Cardiac atrium fibroblast (primary cell): ENCODE measurements around the gene UPF1. TPM values are rescaled to one million over a fixed set of nuclear protein-coding genes. Genes with fewer than 3 reads are reported as not detected.

Experiments
- total RNA-seq: library from RNA; depleted of rRNA; stranded (reverse); fragments of >200 nt; gene quantifications from 2 replicates; pipeline ENCODE4 v1.2.3, GENCODE V29; 2015

The UPF1 gene
- total RNA-seq, result 33.6 and 51.2 TPM in 2 replicates

DNA sequence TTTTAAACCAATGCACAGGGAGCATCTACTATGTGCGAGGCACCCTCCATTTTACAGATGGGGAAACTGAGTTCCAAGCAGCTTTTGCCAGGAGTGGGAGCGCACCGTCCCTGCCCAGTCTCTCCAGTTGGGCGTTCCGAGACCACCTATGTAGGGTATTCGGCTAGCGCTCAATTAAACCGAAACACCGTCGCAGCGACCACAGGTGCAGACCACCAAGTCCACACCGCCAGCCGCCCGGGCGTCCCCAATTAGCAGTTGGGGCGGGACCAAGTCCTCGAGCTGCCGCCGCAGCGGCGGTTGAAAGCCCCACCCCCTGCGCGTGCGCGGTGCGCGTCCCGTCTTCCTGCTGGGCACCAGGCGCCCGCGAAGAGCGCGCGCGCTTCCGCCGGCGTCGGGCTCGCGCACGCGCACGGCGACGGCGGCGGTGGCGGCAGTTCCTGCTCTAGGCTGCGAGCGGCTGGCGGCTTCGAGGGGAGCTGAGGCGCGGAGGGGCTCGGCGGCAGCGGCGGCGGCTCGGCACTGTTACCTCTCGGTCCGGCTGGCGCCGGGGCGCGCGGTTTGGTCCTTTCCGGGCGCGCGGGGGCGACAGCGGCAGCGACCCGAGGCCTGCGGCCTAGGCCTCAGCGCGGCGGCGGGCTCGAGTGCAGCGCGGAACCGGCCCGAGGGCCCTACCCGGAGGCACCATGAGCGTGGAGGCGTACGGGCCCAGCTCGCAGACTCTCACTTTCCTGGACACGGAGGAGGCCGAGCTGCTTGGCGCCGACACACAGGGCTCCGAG, at the start of gene UPF1:
Gene UPF1 (plus strand): TSS at position 436 of the 782 bp plus-strand sequence. CDS start 251 bp downstream, at position 687.

DNA sequence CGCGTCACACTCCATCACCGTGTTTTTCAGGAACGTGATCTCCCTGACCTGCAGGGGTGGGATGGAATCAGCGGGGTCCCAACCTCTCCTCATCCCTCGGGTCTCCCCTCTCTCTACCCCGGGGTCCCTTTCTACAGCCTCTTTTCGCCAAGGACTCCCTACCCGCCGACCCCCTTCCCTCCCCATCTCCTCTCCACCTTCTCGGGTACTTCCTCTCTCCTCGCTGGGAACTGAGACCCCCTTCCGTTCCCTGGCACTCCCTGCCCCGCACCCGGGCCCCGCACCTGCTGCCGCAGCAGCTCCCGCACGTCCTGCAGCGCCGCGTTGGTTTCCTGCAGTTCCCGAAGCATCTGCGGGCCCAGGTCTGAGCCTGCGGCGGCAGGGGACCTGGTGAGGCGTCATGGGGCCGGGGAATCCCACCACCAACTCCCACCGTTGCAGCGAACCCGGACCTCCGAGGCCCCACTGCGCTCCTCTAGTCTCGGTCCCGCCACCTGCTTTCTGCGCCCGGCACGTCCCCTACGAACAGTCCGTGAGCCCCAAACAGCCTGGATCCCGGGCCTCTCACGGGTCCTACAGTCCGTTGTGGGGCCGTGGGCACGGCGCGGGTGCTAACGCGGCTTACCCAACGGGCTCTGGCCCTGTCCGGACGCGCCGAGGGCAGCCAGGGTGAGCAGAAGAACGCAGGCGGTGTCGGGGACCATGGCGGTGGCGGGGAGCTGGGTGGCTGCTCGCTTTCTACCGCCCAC, 41.0 kb upstream of the UPF1 start, which contains the start of gene COMP:
Gene COMP (minus strand): TSS at position 740 of the 749 bp plus-strand sequence. CDS start 36 bp downstream, at position 704.

DNA sequence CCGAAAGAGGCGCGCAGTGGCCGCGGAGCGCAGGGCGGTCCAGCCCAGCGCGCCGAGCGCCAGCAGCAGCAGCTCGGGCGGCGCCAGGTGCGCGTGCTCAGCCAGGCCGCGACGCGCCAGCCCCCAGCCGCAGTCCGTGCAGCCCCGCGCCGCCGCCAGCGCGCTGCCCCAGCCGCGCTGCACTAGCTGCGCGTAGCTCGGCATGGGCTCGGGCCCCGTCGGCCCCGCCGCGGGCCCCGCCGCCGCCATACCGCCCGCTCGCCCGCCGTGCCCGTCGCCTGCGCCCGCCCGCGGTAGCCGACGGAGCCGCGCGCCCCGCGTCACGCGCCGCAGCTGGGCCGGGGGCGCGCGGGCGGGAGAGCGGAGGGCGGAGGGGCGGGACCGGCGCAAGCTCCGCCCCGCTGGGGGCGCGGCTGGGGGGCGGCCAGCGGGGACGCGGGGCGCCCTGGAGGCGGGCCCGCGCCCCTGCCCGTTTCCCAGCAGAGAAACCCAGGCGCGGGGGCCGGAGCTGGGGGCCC, 64.1 kb downstream of the UPF1 start, which contains the start of gene CERS1:
Gene CERS1 (minus strand): TSS at position 335 of the 518 bp plus-strand sequence. CDS start 86 bp downstream, at position 249.

Other genes with a start within 250 kb of the UPF1 start
- gene REX1BD, start 243.2 kb upstream of the UPF1 start, total RNA-seq, result 64.3 and 65.9 TPM in 2 replicates
- gene CRLF1, start 225.2 kb upstream of the UPF1 start, total RNA-seq, result 309 and 313 TPM in 2 replicates
- gene TMEM59L, start 219.1 kb upstream of the UPF1 start, total RNA-seq, result 11.9 and 12.8 TPM in 2 replicates
- 11.6 and 17.8 TPM in 2 replicates for gene KLHL26, start 194.9 kb upstream of the UPF1 start, total RNA-seq
- gene CRTC1, start 148.3 kb upstream of the UPF1 start, total RNA-seq, result 2.0 and 3.4 TPM in 2 replicates
- gene COMP, start 40.7 kb upstream of the UPF1 start, total RNA-seq, result under 0.01 and 1.5 TPM in 2 replicates
- gene CERS1, start 64.2 kb downstream of the UPF1 start, total RNA-seq, result 1.6 and 3.6 TPM in 2 replicates
- gene COPE, start 87.4 kb downstream of the UPF1 start, total RNA-seq, result 346 and 365 TPM in 2 replicates
- gene DDX49, start 87.8 kb downstream of the UPF1 start, total RNA-seq, result 59.0 and 80.2 TPM in 2 replicates
- gene HOMER3, start 109.3 kb downstream of the UPF1 start, total RNA-seq, result 59.8 and 139 TPM in 2 replicates
- gene SUGP2, start 201.6 kb downstream of the UPF1 start, total RNA-seq, result 15.3 and 24.3 TPM in 2 replicates
- gene ARMC6, start 201.6 kb downstream of the UPF1 start, total RNA-seq, result 28.7 and 33.5 TPM in 2 replicates
- 4.3 and 5.5 TPM in 2 replicates for gene SLC25A42, start 232.0 kb downstream of the UPF1 start, total RNA-seq